HUES6 (cell line): ENCODE measurements around the gene IRF2.

ENCODE experiments used
- H3K27ac ChIP-seq: 2 replicates; pipeline ENCODE4 v1.7.0; 2013; ENCODE audit warnings: low read depth, mild to moderate bottlenecking, low read length, inconsistent platforms
- H3K27me3 ChIP-seq: 2 replicates; pipeline ENCODE4 v1.6.1; 2013; ENCODE audit warnings: low read length; ENCODE audit not compliant: control insufficient read depth, insufficient read depth
- H3K36me3 ChIP-seq: 2 replicates; pipeline ENCODE4 v1.6.1; 2013; ENCODE audit warnings: low read length; ENCODE audit not compliant: control insufficient read depth, insufficient read depth
- H3K4me1 ChIP-seq: 2 replicates; pipeline ENCODE4 v1.6.1; 2013; ENCODE audit warnings: low read length; ENCODE audit not compliant: control insufficient read depth, insufficient read depth
- H3K4me3 ChIP-seq: 2 replicates; pipeline ENCODE4 v1.5.1; 2013; ENCODE audit warnings: low read depth, low read length
- H3K9ac ChIP-seq: one replicate; pipeline ENCODE4 v1.6.1; 2013; ENCODE audit warnings: mild to moderate bottlenecking, low read length
- H3K9me3 ChIP-seq: 2 replicates; pipeline ENCODE4 v1.6.1; 2013; ENCODE audit warnings: low read depth, low read length; ENCODE audit not compliant: control insufficient read depth, insufficient read depth

Gene IRF2

DNA sequence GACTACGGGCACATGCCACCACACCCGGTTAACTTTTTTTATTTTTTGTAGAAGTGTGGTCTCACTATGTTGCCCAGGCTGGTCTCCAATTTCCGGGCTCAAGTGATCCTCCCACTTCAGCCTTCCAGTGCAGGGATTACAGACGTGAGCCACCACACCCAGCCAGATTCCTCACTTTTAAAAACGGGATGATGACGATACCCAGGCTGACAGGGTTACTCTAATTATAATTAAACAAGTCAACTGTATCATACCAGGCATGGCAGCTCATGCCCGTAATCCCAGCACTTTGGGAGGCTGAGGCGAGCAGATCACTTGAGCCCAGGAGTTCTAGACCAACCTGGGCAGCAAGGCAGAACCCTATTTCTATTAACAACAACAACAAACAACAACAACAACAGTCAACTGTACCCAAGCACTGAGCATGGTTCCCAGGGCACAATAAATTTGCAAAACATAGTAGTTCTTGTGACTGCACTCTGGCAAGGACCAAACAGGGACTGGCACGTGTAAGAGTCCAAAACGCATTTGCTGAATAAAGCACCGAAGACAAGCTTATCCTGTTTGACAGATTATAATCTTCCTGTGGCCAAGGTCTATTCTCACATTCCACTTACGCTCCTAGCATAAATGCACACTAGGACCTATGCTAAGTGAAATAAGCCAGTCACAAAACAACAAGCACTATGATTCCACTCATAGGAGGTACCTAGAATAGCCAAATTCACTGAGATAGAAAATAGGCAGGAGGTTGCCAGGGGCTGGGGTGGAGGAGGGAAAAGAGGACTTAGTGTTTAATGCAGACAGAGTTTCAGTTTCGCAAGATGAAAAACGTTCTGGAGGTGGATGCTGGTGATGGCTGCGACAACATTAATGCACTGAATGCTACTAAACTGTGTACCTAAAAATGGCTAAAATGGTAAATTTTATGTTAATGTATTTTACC is 77.5 kb downstream of the IRF2 start:
- Histone ChIP-seq H3K36me3 (peaks cover 44% of the 10 kb centered on the region), H3K9ac (no peak overlapping the region), H3K4me1 (peaks cover 8% of the 10 kb centered on the region), H3K27me3 (no peaks in the 10 kb centered on the region), H3K27ac (no peak overlapping the region), H3K9me3 (no peaks in the 10 kb centered on the region), H3K4me3 (no peak overlapping the region)

DNA sequence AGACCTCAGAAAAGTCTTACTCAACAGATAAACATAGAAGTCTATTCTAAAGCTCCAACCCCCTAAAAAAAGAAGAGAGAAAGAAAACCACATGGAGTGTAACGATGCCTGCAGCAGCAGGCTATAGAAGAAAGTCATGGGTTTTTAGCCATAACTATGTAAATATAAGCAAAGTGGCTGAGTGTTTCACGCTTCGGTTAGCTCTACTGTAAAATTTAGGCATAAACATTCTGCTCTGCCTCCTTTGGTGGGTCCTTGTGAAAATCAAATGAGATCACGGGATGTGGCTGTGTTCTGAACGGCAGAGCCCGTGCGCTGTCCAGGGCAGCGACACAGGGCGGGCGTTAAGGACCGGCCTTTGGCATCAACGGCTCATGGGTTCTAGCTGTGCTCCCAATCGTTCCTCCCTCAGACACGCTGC is 78.4 kb downstream of the IRF2 start:
- Histone ChIP-seq H3K36me3 (peaks cover 53% of the 10 kb centered on the region), H3K27me3 (no peaks in the 10 kb centered on the region), H3K9ac (no peak overlapping the region), H3K9me3 (peaks cover 6% of the 10 kb centered on the region; the same call in 1 of the 2 replicates), H3K4me3 (no peak overlapping the region), H3K4me1 (peaks cover under 1% of the 10 kb centered on the region; the same call in 1 of the 2 replicates), H3K27ac (no peak overlapping the region)

DNA sequence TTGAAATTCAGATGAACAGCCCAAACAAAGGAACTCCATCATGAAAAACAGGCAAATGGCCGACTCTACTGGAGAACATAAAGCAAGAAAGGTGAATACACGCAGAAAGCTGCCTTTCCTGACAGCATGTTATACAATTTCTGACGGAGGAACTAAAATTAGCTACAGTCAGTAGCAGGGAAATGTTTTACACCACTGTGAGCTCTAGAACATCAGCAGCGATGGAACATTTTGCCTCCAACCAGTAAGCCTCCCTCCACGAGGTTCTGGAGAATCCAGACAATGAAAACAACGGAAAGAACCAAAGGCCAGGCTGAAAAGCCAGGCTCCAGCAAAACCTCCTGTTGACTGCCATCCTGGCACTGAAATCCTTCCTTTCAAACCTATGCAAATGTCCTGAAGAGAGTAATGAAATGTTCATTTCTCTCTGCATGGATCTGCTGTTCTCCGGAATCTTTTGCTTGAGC is 78.9 kb downstream of the IRF2 start:
- no peaks in the 10 kb centered on the region for H3K27me3 ChIP-seq
- H3K9ac ChIP-seq, result no peak overlapping the region
- no peak overlapping the region for H3K4me3 ChIP-seq
- H3K27ac ChIP-seq, result no peak overlapping the region
- peaks cover 53% of the 10 kb centered on the region for H3K36me3 ChIP-seq
- peaks cover 5% of the 10 kb centered on the region for H3K4me1 ChIP-seq
- H3K9me3 ChIP-seq, result peaks cover 6% of the 10 kb centered on the region; the same call in 1 of the 2 replicates

DNA sequence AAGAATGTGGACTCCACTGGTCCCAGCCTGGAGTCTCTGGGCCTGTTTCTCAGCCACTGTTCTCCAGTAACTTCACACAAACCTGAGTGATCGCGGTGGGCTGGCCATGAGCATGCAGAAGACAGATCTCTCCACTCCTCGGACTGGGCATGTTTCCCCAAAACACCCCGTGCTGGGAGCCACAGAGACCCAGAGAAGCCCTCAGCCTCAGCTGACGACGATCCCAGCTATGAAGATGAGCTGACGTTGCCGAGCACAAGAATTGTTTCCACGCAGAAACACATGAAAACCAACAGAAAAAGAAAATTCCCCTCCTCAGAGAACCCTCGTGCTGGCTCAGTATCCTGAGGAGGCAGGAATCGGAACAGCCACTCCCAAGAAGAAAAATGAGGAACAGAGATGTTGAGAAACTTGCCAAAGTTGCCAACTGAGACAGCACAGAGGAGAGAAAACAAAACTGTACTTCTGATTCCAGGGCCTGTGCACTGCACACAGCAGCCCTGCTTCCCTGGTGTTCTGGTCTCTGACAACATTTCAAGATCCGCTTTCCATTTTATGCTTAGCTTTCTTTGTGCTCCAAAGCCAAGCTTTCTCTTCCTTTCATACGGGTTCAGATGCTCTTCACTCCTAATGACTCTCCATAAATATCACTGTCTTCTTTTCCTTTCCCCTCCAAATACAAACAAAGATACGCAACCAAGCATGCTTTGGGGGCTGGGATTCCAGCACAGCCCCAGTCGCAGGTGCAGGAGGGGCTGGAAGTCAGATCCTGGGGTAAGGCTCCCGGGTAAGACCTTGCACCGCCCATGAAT is 81.4 kb downstream of the IRF2 start:
- no peak overlapping the region for H3K9ac ChIP-seq
- peaks cover 6% of the 10 kb centered on the region; the same call in 1 of the 2 replicates for H3K9me3 ChIP-seq
- H3K4me3 ChIP-seq, result no peak overlapping the region
- peaks cover 18% of the 10 kb centered on the region for H3K4me1 ChIP-seq
- no peak overlapping the region for H3K27ac ChIP-seq
- H3K27me3 ChIP-seq, result no peaks in the 10 kb centered on the region
- H3K36me3 ChIP-seq, result peaks cover 46% of the 10 kb centered on the region

DNA sequence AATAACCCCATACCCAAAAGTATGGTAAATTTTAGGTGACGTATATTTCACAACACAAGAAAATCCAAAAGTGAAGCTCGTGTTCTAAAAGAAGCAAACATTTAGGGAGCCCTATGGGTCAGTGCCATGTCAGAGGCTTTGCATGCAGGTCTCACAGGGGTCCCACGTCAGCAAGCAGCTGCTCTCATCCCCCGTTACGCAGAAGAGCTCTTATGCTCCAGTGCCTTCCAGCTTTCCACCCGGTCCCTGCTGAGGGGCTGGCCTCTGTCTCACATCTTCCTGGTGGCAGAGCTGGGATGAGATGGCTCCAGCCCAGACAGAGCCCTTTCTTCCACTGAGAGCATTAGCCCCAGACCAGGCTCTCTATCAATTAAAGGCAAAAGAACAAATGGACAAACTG is 82.0 kb downstream of the IRF2 start:
- H3K27me3 ChIP-seq, result no peaks in the 10 kb centered on the region
- H3K27ac ChIP-seq, result no peak overlapping the region
- H3K36me3 ChIP-seq, result peaks cover 43% of the 10 kb centered on the region
- H3K4me1 ChIP-seq, result peaks cover 21% of the 10 kb centered on the region
- no peak overlapping the region for H3K4me3 ChIP-seq
- H3K9ac ChIP-seq, result no peak overlapping the region
- peaks cover 6% of the 10 kb centered on the region; the same call in 1 of the 2 replicates for H3K9me3 ChIP-seq

DNA sequence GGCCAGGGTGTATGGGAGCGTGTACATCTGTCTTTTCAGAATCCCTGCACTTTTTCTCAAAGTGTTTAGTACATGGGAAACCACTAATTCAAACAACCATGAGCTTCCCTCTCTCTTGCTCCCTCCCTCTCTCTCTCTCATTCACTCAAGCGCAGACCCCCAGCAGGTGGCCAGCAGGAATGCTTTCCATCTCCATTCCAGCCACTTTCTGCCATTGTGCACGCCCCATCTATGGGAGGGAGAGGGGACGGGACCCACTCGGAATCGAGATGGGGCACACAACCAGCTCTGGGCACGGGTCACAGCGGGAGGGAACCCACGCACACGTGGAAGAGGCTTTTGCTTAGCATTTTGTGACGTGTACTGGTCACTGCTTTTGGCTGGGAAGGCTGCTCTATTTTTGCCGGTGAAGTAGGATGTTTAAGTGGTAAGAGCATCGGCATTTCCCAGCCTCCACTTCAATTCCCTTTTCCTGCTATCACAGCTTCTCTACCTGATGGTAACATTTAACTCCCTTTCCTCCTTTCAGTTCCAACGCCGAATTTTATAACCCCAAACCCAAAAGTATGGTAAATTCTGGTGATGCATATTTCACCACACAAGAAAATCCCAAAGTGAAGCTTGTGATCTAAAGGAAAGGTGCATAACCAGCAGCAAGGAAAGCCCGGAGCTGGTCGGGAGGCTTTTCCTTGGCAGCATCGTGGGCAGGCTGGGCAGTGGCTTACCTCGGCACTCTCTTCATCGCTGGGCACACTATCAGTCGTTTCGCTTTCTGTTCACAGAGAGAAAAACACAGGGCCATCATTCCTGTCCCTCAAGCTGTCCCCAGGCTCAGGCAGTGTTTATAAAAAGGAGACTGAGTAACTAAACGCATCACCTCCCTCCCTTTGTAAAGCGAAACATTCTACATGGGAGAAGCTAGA is 84.1 kb downstream of the IRF2 start:
- H3K27ac ChIP-seq, result no peak overlapping the region
- H3K4me1 ChIP-seq, result peaks cover 42% of the 10 kb centered on the region
- H3K36me3 ChIP-seq, result peaks cover 30% of the 10 kb centered on the region
- H3K9me3 ChIP-seq, result peaks cover 6% of the 10 kb centered on the region; the same call in 1 of the 2 replicates
- H3K27me3 ChIP-seq, result no peaks in the 10 kb centered on the region
- H3K9ac ChIP-seq, result no peak overlapping the region
- H3K4me3 ChIP-seq, result peak overlapping the region; percentile 42; the same call in 1 of the 2 replicates

DNA sequence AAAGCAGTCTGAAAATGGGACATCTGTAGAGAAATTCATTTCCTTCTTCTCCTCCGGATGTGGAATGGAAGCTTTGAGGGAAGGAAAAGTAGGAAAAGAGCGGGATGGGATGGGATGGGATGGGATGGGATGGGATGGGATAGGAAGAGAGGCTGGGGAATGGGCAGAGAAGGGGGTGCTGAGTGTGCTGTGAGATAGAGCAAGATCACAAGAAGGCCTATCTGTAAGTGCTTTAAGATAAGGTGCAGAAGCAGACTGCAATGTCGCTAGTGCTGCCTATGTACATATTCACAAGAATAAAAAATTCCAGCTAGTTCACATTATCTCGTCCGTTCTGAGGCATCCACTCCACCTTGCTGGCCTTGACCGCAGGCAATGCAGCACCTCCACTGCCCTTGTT is 86.2 kb downstream of the IRF2 start:
- no peak overlapping the region for H3K4me3 ChIP-seq
- peaks cover 64% of the 10 kb centered on the region for H3K4me1 ChIP-seq
- H3K36me3 ChIP-seq, result peaks cover 25% of the 10 kb centered on the region
- no peaks in the 10 kb centered on the region for H3K27me3 ChIP-seq
- no peak overlapping the region for H3K9ac ChIP-seq
- H3K9me3 ChIP-seq, result peaks cover 6% of the 10 kb centered on the region; the same call in 1 of the 2 replicates
- no peak overlapping the region for H3K27ac ChIP-seq

DNA sequence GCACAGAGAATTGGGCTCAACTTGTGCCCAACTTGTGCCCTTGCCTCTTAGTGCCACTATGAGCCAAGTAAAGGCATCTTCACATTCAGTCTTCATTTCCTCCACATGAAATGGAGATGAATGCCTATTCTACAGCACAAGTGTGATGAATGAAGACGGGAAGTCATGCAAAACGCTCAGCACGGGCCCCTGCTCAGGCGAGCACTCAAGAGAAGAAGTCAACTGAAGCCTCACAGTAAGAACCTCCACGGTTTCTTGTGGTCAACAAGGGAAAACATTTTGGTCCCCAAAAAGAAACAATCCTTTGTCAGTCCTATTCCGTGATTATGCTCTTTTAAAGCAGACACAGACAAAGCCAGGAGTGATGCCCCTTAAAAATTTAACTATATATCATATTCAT is 87.0 kb downstream of the IRF2 start:
- Histone ChIP-seq H3K9ac (no peak overlapping the region), H3K4me1 (peaks cover 70% of the 10 kb centered on the region), H3K36me3 (peaks cover 20% of the 10 kb centered on the region), H3K27ac (0 out of 2 replicates have a peak overlapping the region, but pooled peaks have one; percentile 54), H3K4me3 (no peak overlapping the region), H3K27me3 (no peaks in the 10 kb centered on the region), H3K9me3 (peaks cover 6% of the 10 kb centered on the region; the same call in 1 of the 2 replicates)

DNA sequence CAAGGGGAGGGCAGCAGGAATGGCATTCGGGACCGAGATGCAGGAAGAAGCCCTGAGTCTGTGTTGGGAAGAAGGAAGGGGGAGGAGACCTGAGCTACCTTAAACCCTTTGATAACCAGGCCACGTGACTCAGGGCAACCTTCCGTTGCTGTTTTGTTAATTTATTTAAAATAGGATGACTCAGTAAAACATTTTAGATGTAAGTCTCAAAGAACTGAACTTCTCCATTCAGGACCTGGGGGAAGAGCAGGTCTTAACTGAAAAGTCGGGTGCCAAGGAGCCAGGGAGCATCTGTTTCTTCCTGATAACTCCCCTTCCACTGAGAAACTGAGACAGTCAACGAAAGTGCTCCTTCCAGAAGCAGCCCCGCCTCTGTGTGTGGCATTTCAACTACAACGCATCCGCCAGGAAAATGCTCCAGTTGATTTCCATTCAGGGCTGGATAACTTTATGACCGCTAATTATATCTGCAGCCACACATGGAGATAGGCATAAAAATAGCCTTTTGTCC is 88.0 kb downstream of the IRF2 start:
- peaks cover 10% of the 10 kb centered on the region for H3K36me3 ChIP-seq
- peak overlapping the region; percentile 62 for H3K27ac ChIP-seq
- H3K9me3 ChIP-seq, result peaks cover 2% of the 10 kb centered on the region; the same call in 1 of the 2 replicates
- H3K4me3 ChIP-seq, result peak overlapping the region; percentile 16; the same call in 1 of the 2 replicates
- H3K9ac ChIP-seq, result peak overlapping the region; percentile 55
- H3K4me1 ChIP-seq, result peaks cover 75% of the 10 kb centered on the region
- no peaks in the 10 kb centered on the region for H3K27me3 ChIP-seq

DNA sequence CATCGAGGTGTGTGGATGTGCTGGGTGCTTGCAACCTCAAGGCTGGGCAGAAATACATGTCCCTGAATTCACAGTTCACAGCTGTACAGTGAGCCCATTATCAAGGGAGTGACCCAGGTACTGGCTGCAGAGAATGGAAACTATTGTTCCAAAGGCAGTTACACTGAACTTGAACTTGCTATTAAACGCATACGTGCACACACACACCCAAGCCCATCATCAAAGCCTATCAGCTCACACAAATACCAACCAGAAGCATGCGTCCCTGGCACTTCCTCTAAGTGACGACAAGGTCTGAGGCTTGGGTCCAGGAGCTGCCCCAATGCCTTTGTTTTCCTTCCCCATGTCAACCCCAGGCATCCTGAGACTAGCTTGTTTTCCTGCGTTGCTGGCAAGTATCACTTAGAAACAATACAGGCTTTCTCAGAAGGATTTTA is 88.6 kb downstream of the IRF2 start:
- Histone ChIP-seq H3K4me1 (peaks cover 72% of the 10 kb centered on the region), H3K27me3 (no peaks in the 10 kb centered on the region), H3K36me3 (peaks cover 6% of the 10 kb centered on the region; the same call in 1 of the 2 replicates), H3K27ac (peak overlapping the region; percentile 62), H3K4me3 (peak overlapping the region; percentile 16; the same call in 1 of the 2 replicates), H3K9ac (peak overlapping the region; percentile 9), H3K9me3 (no peaks in the 10 kb centered on the region)
